Prostate gland (tissue), 2 donors: ENCODE measurements around the gene WASHC2C.
"Not testable (repeated sequence)": the region's sequence is repeated elsewhere in the genome, so short reads cannot be mapped to it uniquely, and the experiment has no call there.

Source experiments
- POLR2A ChIP-seq: fragments of 450-650 bp; IDR thresholded peaks from one replicate; pipeline ENCODE4 v1.6.1; 2016; ENCODE audit warnings: antibody characterized with exemption, mild to moderate bottlenecking
- POLR2AphosphoS5 ChIP-seq: sonication (generic); formaldehyde crosslinking; IDR thresholded peaks from one replicate; pipeline ENCODE4 v1.6.1; 2017; ENCODE audit warnings: antibody characterized with exemption
- TF ChIP-seq, protein P1 (sequence below), 4 experiments: fragments of 200-600 bp in 2 of 4; fragments of 450-650 bp in 2 of 4; sonication (generic) in 2 of 4; IDR thresholded peaks; 1 replicate in 3 of 4; 2 replicates in 1 of 4; pipeline ENCODE4 v1.5.1; 2016 to 2019; ENCODE audit warnings: antibody characterized with exemption in 4 of 4, mild to moderate bottlenecking in 2 of 4, moderate library complexity in 2 of 4

- TF ChIP-seq, protein P1, sequence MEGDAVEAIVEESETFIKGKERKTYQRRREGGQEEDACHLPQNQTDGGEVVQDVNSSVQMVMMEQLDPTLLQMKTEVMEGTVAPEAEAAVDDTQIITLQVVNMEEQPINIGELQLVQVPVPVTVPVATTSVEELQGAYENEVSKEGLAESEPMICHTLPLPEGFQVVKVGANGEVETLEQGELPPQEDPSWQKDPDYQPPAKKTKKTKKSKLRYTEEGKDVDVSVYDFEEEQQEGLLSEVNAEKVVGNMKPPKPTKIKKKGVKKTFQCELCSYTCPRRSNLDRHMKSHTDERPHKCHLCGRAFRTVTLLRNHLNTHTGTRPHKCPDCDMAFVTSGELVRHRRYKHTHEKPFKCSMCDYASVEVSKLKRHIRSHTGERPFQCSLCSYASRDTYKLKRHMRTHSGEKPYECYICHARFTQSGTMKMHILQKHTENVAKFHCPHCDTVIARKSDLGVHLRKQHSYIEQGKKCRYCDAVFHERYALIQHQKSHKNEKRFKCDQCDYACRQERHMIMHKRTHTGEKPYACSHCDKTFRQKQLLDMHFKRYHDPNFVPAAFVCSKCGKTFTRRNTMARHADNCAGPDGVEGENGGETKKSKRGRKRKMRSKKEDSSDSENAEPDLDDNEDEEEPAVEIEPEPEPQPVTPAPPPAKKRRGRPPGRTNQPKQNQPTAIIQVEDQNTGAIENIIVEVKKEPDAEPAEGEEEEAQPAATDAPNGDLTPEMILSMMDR (IDR thresholded peaks at IDR 0.05), result not testable (repeated sequence)
- TF ChIP-seq POLR2A, POLR2AphosphoS5: not testable (repeated sequence)
Measured at GRCh38 chr10:45789991-45790390, 62.9 kb downstream of the WASHC2C start.
